Stimulated activated CD8-positive, alpha-beta memory T cell treated with anti-CD3 and anti-CD28 coated beads, Interleukin-2, amount 100 ng/mL, for 1 hour (primary cell): ENCODE data around the gene YAE1.
"Not testable (repeated sequence)": the region's sequence is repeated elsewhere in the genome, so short reads cannot be mapped to it uniquely, and the experiment has no call there.

ENCODE experiments used
- DNase-seq, 2 donors: peaks; one replicate each; pipeline ENCODE4 v3.0.0-alpha.2; 2020; ENCODE audit warnings: low read depth in 2 of 2

Gene YAE1

GRCh38 chr7:39566023-39566921, at the start of gene YAE1:
YAE1 (plus strand) TSS chr7:39566404; CDS start chr7:39566419, 15 bp downstream.
- peak; percentile 56 to 66 for DNase-seq

GRCh38 chr7:39516498-39516897, 49.7 kb upstream of the YAE1 start:
- DNase-seq, result no peak

GRCh38 chr7:39517240-39517639, 49.0 kb upstream of the YAE1 start:
- no peak for DNase-seq

GRCh38 chr7:39525926-39526325, 40.3 kb upstream of the YAE1 start:
- DNase-seq, result no peak

GRCh38 chr7:39526666-39527065, 39.5 kb upstream of the YAE1 start:
- no peak for DNase-seq

GRCh38 chr7:39527296-39527695, 38.9 kb upstream of the YAE1 start:
- no peak for DNase-seq

GRCh38 chr7:39527951-39528350, 38.3 kb upstream of the YAE1 start:
- DNase-seq, result no peak

GRCh38 chr7:39528849-39529248, 37.4 kb upstream of the YAE1 start:
- no peak for DNase-seq

GRCh38 chr7:39529582-39529981, 36.6 kb upstream of the YAE1 start:
- no peak for DNase-seq

- DNase-seq, result no peak
These were observed 35.2 kb upstream of the YAE1 start for GRCh38 chr7:39530971-39531370.

- no peak for DNase-seq
These were observed 34.4 kb upstream of the YAE1 start for GRCh38 chr7:39531818-39532217.

GRCh38 chr7:39532832-39533231, 33.4 kb upstream of the YAE1 start:
- no peak for DNase-seq

GRCh38 chr7:39534599-39534998, 31.6 kb upstream of the YAE1 start:
- no peak for DNase-seq

GRCh38 chr7:39535064-39535463, 31.1 kb upstream of the YAE1 start:
- no peak for DNase-seq

GRCh38 chr7:39535720-39536119, 30.5 kb upstream of the YAE1 start:
- no peak for DNase-seq

- DNase-seq, result no peak
These were observed 29.3 kb upstream of the YAE1 start for GRCh38 chr7:39536951-39537350.

GRCh38 chr7:39539816-39540215, 26.4 kb upstream of the YAE1 start:
- DNase-seq, result no peak

- no peak for DNase-seq
These were observed 25.9 kb upstream of the YAE1 start for GRCh38 chr7:39540320-39540719.

- DNase-seq, result no peak
These were observed 24.7 kb upstream of the YAE1 start for GRCh38 chr7:39541511-39541910.

GRCh38 chr7:39544774-39545173, 21.4 kb upstream of the YAE1 start:
- DNase-seq, result not testable (repeated sequence)

GRCh38 chr7:39547336-39547735, 18.9 kb upstream of the YAE1 start:
- no peak for DNase-seq

- DNase-seq, result no peak
These were observed 15.8 kb upstream of the YAE1 start for GRCh38 chr7:39550411-39550810.

GRCh38 chr7:39553436-39553835, 12.8 kb upstream of the YAE1 start:
- DNase-seq, result no peak
